DND-41 (cell line): ENCODE measurements around the gene SLC25A26.

Source experiments
- CTCF ChIP-seq: IDR thresholded peaks from 2 replicates; pipeline ENCODE4 v1.5.1; 2012; ENCODE audit warnings: borderline replicate concordance, low read length, moderate library complexity, mild to moderate bottlenecking; ENCODE audit not compliant: poor library complexity, severe bottlenecking; ENCODE audit errors: extremely low read depth
- EZH2 ChIP-seq: IDR thresholded peaks from 3 replicates; pipeline ENCODE4 v1.6.1; 2012; ENCODE audit warnings: borderline replicate concordance, low read depth, mild to moderate bottlenecking, moderate library complexity, low read length, inconsistent platforms; ENCODE audit not compliant: severe bottlenecking

GRCh38 chr3:66366747-66367146, 145.9 kb downstream of the SLC25A26 start:
- TF ChIP-seq CTCF (no peak), EZH2 (no peak)
